KMS-11 (cell line): Measurements from ENCODE around the gene NDUFB7.

Source experiments
- H2AFZ ChIP-seq: fragments of 200-600 bp; sonication (generic); 2 replicates; pipeline ENCODE4 v1.6.1; 2016; ENCODE audit warnings: antibody characterized with exemption, mixed run types, low read depth
- H3K27ac ChIP-seq: fragments of 200-600 bp; sonication (generic); 2 replicates; pipeline ENCODE4 v1.6.1; 2016; ENCODE audit warnings: mild to moderate bottlenecking, mixed run types
- H3K27me3 ChIP-seq: fragments of 200-600 bp; sonication (generic); 2 replicates; pipeline ENCODE4 v1.6.1; 2017; ENCODE audit warnings: mild to moderate bottlenecking, low read depth, mixed run types, moderate library complexity; ENCODE audit not compliant: insufficient read depth
- H3K36me3 ChIP-seq: fragments of 200-600 bp; sonication (generic); 2 replicates; pipeline ENCODE4 v1.6.1; 2017; ENCODE audit warnings: mild to moderate bottlenecking, mixed run types; ENCODE audit not compliant: insufficient read depth
- H3K4me1 ChIP-seq: fragments of 200-600 bp; sonication (generic); 2 replicates; pipeline ENCODE4 v1.6.1; 2016; ENCODE audit warnings: mild to moderate bottlenecking, low read depth, mixed run types; ENCODE audit not compliant: poor library complexity, severe bottlenecking
- H3K4me2 ChIP-seq: fragments of 200-600 bp; sonication (generic); 2 replicates; pipeline ENCODE4 v1.7.0; 2016; ENCODE audit warnings: mild to moderate bottlenecking, mixed run types
- H3K4me3 ChIP-seq: fragments of 200-600 bp; sonication (generic); IDR thresholded peaks from 2 replicates; pipeline ENCODE4 v1.6.1; 2017; ENCODE audit warnings: low read depth, low read length, mixed read lengths; ENCODE audit not compliant: insufficient read depth
- H3K79me2 ChIP-seq: fragments of 200-600 bp; sonication (generic); 2 replicates; pipeline ENCODE4 v1.6.1; 2016; ENCODE audit warnings: low read depth, mixed run types; ENCODE audit not compliant: insufficient read depth
- H3K9ac ChIP-seq: fragments of 200-600 bp; sonication (generic); 2 replicates; pipeline ENCODE4 v1.6.1; 2016; ENCODE audit warnings: mild to moderate bottlenecking, mixed run types
- H4K20me1 ChIP-seq: fragments of 200-600 bp; sonication (generic); 2 replicates; pipeline ENCODE4 v1.6.1; 2016; ENCODE audit warnings: mild to moderate bottlenecking, mixed run types; ENCODE audit not compliant: insufficient read depth
- CTCF ChIP-seq: fragments of 200-600 bp; sonication (generic); conservative IDR thresholded peaks from 2 replicates; pipeline ENCODE4 v1.6.1; 2017; ENCODE audit warnings: low read depth, mild to moderate bottlenecking, antibody characterized with exemption, low read length, moderate library complexity, mixed read lengths

Gene NDUFB7

DNA sequence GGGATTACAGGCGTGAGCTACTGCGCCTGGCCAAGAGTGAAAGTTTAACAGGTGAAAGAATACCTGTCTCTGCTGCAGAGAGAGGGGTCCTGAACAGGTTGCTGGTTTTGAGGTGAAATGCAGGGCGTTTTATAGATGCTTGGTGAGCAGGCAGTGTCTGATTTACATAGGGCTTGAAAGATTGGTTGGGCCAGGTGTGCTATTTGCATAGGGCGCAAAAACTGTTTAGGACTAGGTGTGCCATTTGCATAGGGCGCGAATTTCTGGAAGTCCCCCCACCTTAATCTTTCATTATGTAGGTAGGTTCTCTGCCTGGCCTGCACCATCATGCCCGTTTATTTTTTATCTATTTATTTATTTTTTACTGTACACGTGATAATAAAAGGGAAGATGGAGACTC lies 4.5 kb upstream of the NDUFB7 start:
- TF ChIP-seq CTCF = no peak
- H3K9ac ChIP-seq = no peak overlapping the region
- no peaks in the 10 kb centered on the region for H3K36me3 ChIP-seq
- H3K27me3 ChIP-seq = no peaks in the 10 kb centered on the region
- peaks cover 1% of the 10 kb centered on the region; the same call in 1 of the 2 replicates for H3K79me2 ChIP-seq
- peaks cover 13% of the 10 kb centered on the region for H3K4me1 ChIP-seq
- H4K20me1 ChIP-seq = no peaks in the 10 kb centered on the region
- H3K4me3 ChIP-seq = no peak overlapping the region
- H3K27ac ChIP-seq = no peak overlapping the region
- H3K4me2 ChIP-seq = no peak overlapping the region
- no peak overlapping the region for H2AFZ ChIP-seq

DNA sequence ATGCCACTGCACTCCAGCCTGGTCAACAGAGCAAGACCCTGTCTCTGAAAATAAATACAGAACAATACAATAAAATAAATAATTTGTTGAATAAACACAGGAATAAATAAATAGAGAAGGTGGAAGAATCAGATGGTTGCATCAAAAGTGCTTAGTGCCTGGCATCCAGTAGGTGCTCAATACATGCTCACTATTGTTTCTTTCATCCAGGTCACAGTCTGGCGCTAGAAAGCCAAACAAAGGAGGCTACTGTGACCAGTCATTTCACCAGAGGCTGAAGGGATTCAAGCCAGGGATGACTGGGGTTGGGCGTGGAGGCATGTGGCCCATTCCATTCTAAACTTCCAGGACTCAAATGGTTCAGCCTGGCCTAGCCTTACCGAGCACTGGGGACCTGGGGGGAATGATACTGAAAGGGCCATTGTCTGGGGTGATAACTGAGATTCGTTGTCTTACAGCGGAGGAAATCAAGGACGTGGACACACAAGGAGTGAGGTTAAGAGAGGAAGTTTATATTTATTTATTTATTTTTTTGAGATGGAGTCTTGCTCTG lies 3.6 kb upstream of the NDUFB7 start:
- Histone ChIP-seq H3K9ac (no peak overlapping the region), H3K79me2 (peaks cover 9% of the 10 kb centered on the region; the same call in 1 of the 2 replicates), H3K4me3 (no peak overlapping the region), H3K4me2 (no peak overlapping the region), H3K4me1 (peaks cover 13% of the 10 kb centered on the region), H4K20me1 (no peaks in the 10 kb centered on the region), H2AFZ (no peak overlapping the region), H3K36me3 (no peaks in the 10 kb centered on the region), H3K27me3 (no peaks in the 10 kb centered on the region), H3K27ac (no peak overlapping the region)
- TF ChIP-seq CTCF = no peak

- H3K79me2 ChIP-seq = peaks cover 9% of the 10 kb centered on the region; the same call in 1 of the 2 replicates
- H4K20me1 ChIP-seq = no peaks in the 10 kb centered on the region
- H2AFZ ChIP-seq = peak overlapping the region; percentile 60
- H3K4me3 ChIP-seq = peak overlapping the region; percentile 57
- peaks cover 13% of the 10 kb centered on the region for H3K4me1 ChIP-seq
- peak overlapping the region; percentile 68 for H3K4me2 ChIP-seq
- no peaks in the 10 kb centered on the region for H3K27me3 ChIP-seq
- TF ChIP-seq CTCF = no peak
- H3K36me3 ChIP-seq = no peaks in the 10 kb centered on the region
- peak overlapping the region; percentile 40; the same call in 1 of the 2 replicates for H3K27ac ChIP-seq
- peak overlapping the region; percentile 65; the same call in 1 of the 2 replicates for H3K9ac ChIP-seq
These were observed 870 bp downstream of the NDUFB7 start for GRCh38 chr19:14570864-14571527.

- H3K27ac ChIP-seq = no peak overlapping the region
These were observed 4.8 kb downstream of the NDUFB7 start for GRCh38 chr19:14567079-14567478.

More at GRCh38 chr19:14567079-14567478, 4.8 kb downstream of the NDUFB7 start:
- TF ChIP-seq CTCF = no peak
- no peaks in the 10 kb centered on the region for H3K27me3 ChIP-seq
- peaks cover 9% of the 10 kb centered on the region; the same call in 1 of the 2 replicates for H3K79me2 ChIP-seq
- no peaks in the 10 kb centered on the region for H4K20me1 ChIP-seq
- H3K4me2 ChIP-seq = no peak overlapping the region
- H3K36me3 ChIP-seq = no peaks in the 10 kb centered on the region
- no peak overlapping the region for H2AFZ ChIP-seq
- peaks cover under 1% of the 10 kb centered on the region for H3K4me1 ChIP-seq
- H3K9ac ChIP-seq = no peak overlapping the region
- no peak overlapping the region for H3K4me3 ChIP-seq
